Mesothelial cell of epicardium (in vitro differentiated cells): Measurements from ENCODE around the gene ANKRD53. TPM values are rescaled to one million over a fixed set of nuclear protein-coding genes. Genes with fewer than 3 reads are reported as not detected.

Experiments
- DNase-seq, 2 experiments: peaks; one replicate each; pipeline ENCODE4 v3.0.0; 2021; ENCODE audit warnings: low spot score in 2 of 2; ENCODE audit not compliant: unreplicated experiment in 2 of 2
- H3K27ac Mint-ChIP-seq: 2 replicates; pipeline ENCODE4 v1.8.0; 2021; ENCODE audit warnings: mixed read lengths
- H3K27me3 Mint-ChIP-seq: 2 replicates; pipeline ENCODE4 v1.8.0; 2021; ENCODE audit warnings: low read depth, mixed read lengths
- H3K36me3 Mint-ChIP-seq: 2 replicates; pipeline ENCODE4 v1.8.0; 2021; ENCODE audit warnings: mixed read lengths
- H3K4me1 Mint-ChIP-seq: 2 replicates; pipeline ENCODE4 v1.8.0; 2021; ENCODE audit warnings: mixed read lengths
- H3K4me3 Mint-ChIP-seq: 2 replicates; pipeline ENCODE4 v1.8.0; 2021; ENCODE audit warnings: mild to moderate bottlenecking, moderate library complexity, mixed read lengths
- H3K9me3 Mint-ChIP-seq: 2 replicates; pipeline ENCODE4 v1.8.0; 2021; ENCODE audit warnings: mixed read lengths
- total RNA-seq: library from RNA; stranded (reverse); gene quantifications from 3 replicates; pipeline ENCODE4 v1.2.1, GENCODE V29; 2021
- TF ChIP-seq, protein P1 (sequence below): fragments of 200-600 bp; sonication (generic); IDR thresholded peaks from one replicate; pipeline ENCODE4 v1.5.0; 2021; ENCODE audit warnings: antibody characterized with exemption; ENCODE audit not compliant: unreplicated experiment

ANKRD53 gene
- total RNA-seq, 1 donor from 2014 or later: 4.9 TPM

DNA sequence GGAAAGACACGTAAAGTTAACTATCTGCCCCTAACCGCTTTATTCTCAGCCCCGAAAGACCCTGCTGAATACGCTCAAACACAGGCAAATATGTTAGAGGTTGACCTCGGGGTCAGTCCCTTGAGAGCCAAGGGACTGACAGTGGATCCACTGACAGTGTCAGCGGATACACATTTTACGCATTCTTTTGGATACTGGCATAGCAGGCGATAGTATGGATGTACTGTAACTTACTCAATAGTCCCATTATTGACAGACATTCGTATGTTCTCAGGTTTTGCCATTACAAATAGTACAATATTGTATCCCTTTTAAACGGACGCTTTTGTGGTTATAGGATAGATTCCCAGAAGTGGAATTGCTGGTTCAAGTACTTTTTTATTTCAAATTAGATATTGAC lies 29.3 kb upstream of the ANKRD53 start:
- H3K9me3 Mint-ChIP-seq: no peaks in the 10 kb centered on the region
- H3K4me3 Mint-ChIP-seq: no peak overlapping the region
- no peak overlapping the region for H3K27ac Mint-ChIP-seq
- no peaks in the 10 kb centered on the region for H3K36me3 Mint-ChIP-seq
- TF ChIP-seq, protein P1, sequence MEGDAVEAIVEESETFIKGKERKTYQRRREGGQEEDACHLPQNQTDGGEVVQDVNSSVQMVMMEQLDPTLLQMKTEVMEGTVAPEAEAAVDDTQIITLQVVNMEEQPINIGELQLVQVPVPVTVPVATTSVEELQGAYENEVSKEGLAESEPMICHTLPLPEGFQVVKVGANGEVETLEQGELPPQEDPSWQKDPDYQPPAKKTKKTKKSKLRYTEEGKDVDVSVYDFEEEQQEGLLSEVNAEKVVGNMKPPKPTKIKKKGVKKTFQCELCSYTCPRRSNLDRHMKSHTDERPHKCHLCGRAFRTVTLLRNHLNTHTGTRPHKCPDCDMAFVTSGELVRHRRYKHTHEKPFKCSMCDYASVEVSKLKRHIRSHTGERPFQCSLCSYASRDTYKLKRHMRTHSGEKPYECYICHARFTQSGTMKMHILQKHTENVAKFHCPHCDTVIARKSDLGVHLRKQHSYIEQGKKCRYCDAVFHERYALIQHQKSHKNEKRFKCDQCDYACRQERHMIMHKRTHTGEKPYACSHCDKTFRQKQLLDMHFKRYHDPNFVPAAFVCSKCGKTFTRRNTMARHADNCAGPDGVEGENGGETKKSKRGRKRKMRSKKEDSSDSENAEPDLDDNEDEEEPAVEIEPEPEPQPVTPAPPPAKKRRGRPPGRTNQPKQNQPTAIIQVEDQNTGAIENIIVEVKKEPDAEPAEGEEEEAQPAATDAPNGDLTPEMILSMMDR: no peak
- peaks cover 83% of the 10 kb centered on the region for H3K27me3 Mint-ChIP-seq
- DNase-seq: peak in 1 of 2 experiments; percentile 19
- peaks cover 2% of the 10 kb centered on the region for H3K4me1 Mint-ChIP-seq

DNA sequence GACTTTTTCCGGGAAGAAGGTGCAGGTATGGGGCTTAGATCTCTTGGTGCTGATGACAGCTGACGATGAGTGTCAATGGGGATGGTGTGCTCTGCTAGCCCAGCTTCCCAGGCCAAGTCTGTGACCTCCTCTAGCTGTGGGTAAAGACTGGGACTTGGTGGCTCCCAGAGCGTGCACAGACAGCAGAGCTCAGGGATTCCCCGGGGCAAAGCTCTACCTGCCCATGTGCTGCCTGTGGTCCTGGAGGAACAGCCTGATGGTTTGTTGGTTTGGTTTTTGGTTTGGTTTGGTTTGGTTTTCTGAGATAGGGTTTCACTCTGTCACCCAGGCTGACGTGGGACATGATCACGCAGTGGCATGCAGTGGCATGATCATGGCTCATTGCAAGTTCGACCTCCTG lies 23.5 kb upstream of the ANKRD53 start:
- TF ChIP-seq, protein P1: no peak
- Mint-ChIP-seq H3K27me3 (peaks cover 82% of the 10 kb centered on the region), H3K4me1 (no peaks in the 10 kb centered on the region), H3K36me3 (no peaks in the 10 kb centered on the region), H3K9me3 (no peaks in the 10 kb centered on the region), H3K27ac (no peak overlapping the region), H3K4me3 (no peak overlapping the region)
- DNase-seq: no peak

DNA sequence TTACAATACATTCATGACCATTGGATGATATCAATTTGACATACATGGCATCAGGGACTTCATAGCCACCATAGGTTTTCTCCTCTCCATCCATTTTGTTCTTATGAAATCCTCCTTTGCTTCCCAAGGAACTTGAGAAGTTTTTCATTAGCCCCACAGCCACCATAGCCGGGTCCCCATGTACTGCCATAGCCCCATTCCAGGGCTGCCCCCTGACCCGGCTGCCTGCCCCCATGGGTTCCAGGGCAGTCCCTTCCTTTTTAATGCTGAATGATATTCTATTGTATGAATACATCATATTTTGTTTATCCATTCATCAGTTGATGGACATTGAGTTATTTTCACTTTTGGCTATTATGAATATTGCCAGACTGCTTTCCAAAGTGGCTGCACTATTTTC lies 22.3 kb upstream of the ANKRD53 start:
- TF ChIP-seq, protein P1: no peak
- no peak for DNase-seq
- H3K4me1 Mint-ChIP-seq: no peaks in the 10 kb centered on the region
- H3K27me3 Mint-ChIP-seq: peaks cover 90% of the 10 kb centered on the region
- no peaks in the 10 kb centered on the region for H3K9me3 Mint-ChIP-seq
- H3K4me3 Mint-ChIP-seq: no peak overlapping the region
- H3K36me3 Mint-ChIP-seq: no peaks in the 10 kb centered on the region
- H3K27ac Mint-ChIP-seq: no peak overlapping the region

DNA sequence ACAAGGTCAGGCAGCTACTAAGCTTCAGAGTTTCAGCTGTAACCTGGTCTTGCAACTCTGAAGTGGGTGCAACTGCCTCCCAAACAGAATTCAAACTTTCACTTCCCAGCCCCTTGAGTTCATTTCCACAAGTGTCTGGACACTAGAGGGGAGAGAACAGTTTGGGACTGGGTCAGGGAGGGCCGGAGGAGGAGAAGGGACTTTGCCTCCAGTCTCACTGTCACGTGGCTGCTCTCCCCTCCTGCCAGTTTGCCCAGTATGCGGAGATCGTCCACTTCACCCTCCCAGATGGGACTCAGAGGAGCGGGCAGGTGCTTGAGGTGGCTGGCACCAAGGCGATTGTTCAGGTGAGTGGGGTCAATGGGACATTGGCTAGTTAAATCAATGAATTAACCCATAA lies 20.6 kb upstream of the ANKRD53 start:
- peak in 1 of 2 experiments; percentile 26 for DNase-seq
- TF ChIP-seq, protein P1: no peak
- H3K27me3 Mint-ChIP-seq: peaks cover 90% of the 10 kb centered on the region
- no peaks in the 10 kb centered on the region for H3K36me3 Mint-ChIP-seq
- H3K4me3 Mint-ChIP-seq: no peak overlapping the region
- no peak overlapping the region for H3K27ac Mint-ChIP-seq
- H3K9me3 Mint-ChIP-seq: no peaks in the 10 kb centered on the region
- H3K4me1 Mint-ChIP-seq: no peaks in the 10 kb centered on the region

DNA sequence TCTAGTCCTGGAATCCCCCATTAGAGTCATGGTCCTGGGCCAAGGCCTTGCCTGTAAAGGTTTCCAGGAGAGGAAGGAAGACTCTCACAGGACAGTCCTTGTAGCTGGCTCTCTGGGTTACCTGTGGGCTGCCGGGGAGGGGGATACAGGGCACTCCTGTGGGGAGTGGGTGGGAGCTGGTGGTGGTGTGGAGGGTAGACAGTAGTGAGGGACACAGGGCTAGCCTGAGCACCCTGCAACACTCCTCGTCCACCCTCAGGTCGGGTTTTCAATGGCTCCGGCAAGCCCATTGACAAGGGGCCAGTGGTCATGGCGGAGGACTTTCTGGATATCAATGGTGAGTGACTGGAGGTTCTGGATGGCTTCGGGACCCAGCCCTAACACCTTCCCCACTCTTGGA lies 19.7 kb upstream of the ANKRD53 start:
- TF ChIP-seq, protein P1: no peak
- no peak overlapping the region for H3K4me3 Mint-ChIP-seq
- H3K9me3 Mint-ChIP-seq: no peaks in the 10 kb centered on the region
- H3K27ac Mint-ChIP-seq: no peak overlapping the region
- peaks cover 90% of the 10 kb centered on the region for H3K27me3 Mint-ChIP-seq
- DNase-seq: peak in 1 of 2 experiments; percentile 24
- H3K36me3 Mint-ChIP-seq: no peaks in the 10 kb centered on the region
- H3K4me1 Mint-ChIP-seq: no peaks in the 10 kb centered on the region

DNA sequence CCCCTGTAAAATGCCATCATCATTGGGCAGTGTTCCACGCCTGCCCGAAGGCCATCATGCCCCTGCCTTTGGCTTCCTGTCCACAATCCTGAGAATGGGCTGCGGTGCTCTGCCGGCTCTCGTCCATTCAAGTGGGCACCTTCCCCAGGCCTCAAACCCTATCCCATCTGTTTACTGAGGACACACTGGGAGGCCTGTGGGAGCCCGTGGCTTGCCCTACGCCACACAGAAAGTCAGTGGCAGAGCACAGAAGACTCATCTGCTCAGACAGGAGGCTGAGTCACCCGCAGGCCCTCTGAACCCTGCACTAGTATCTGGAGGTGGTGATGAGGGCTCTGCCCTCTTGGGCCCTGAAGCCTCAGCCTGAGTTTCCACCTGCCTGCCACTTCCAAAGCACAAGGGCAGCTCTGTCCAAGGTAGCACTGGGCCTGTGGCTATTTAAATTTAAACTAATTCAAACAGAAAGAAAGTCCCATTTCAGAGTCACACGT lies 19.1 kb upstream of the ANKRD53 start:
- TF ChIP-seq, protein P1: no peak
- Mint-ChIP-seq H3K4me3 (no peak overlapping the region), H3K9me3 (no peaks in the 10 kb centered on the region), H3K27ac (no peak overlapping the region), H3K27me3 (peaks cover 90% of the 10 kb centered on the region), H3K36me3 (no peaks in the 10 kb centered on the region), H3K4me1 (no peaks in the 10 kb centered on the region)
- DNase-seq: peak in 1 of 2 experiments; percentile 10
